SU-DHL-6 (cell line): Measurements from ENCODE around the gene CD8A.

Source experiments
- H2AFZ ChIP-seq: fragments of 200-600 bp; sonication (generic); 2 replicates; pipeline ENCODE4 v1.6.1; 2014; ENCODE audit warnings: low read depth, mild to moderate bottlenecking, moderate library complexity, mixed read lengths, antibody characterized with exemption, low read length; ENCODE audit not compliant: severe bottlenecking
- H3F3A ChIP-seq: fragments of 200-600 bp; shearing (Covaris generic); 2 replicates; pipeline ENCODE4 v1.6.0; 2016; ENCODE audit warnings: antibody characterized with exemption, mild to moderate bottlenecking; ENCODE audit not compliant: insufficient read depth
- H3K27ac ChIP-seq: fragments of 200-600 bp; sonication (generic); 2 replicates; pipeline ENCODE4 v1.5.1; 2016; ENCODE audit warnings: low read depth, mild to moderate bottlenecking, low read length, moderate library complexity, mixed read lengths
- H3K27me3 ChIP-seq: fragments of 200-600 bp; sonication (generic), shearing (Covaris generic); 2 replicates; pipeline ENCODE4 v1.6.0; 2014; ENCODE audit warnings: mild to moderate bottlenecking, low read length
- H3K36me3 ChIP-seq: fragments of 200-600 bp; sonication (generic); 2 replicates; pipeline ENCODE4 v1.6.1; 2014; ENCODE audit warnings: mild to moderate bottlenecking, low read length, mixed read lengths
- H3K4me2 ChIP-seq: fragments of 300-600, 200-600 bp; shearing (Covaris generic), sonication (generic); 2 replicates; pipeline ENCODE4 v1.6.0; 2014; ENCODE audit warnings: low read length, low read depth, mild to moderate bottlenecking; ENCODE audit not compliant: poor library complexity, severe bottlenecking
- H3K4me3 ChIP-seq: fragments of 200-600 bp; sonication (generic); 2 replicates; pipeline ENCODE4 v1.5.1; 2014; ENCODE audit warnings: antibody characterized with exemption, low read length, mild to moderate bottlenecking, mixed read lengths; ENCODE audit not compliant: insufficient read depth, poor library complexity, severe bottlenecking
- H3K79me2 ChIP-seq: fragments of 200-600 bp; sonication (generic); 2 replicates; pipeline ENCODE4 v1.6.1; 2014; ENCODE audit warnings: mild to moderate bottlenecking, low read length, moderate library complexity; ENCODE audit not compliant: insufficient read depth
- H3K9ac ChIP-seq: fragments of 200-600 bp; sonication (generic); 2 replicates; pipeline ENCODE4 v1.7.0; 2014; ENCODE audit warnings: mild to moderate bottlenecking, low read length
- H3K9me2 ChIP-seq: fragments of 200-600 bp; sonication (generic); replicated peaks from 2 replicates; pipeline ENCODE4 v1.6.1; 2014; ENCODE audit warnings: low read length; ENCODE audit not compliant: insufficient read depth
- H3K9me3 ChIP-seq: fragments of 200-600 bp; sonication (generic); 2 replicates; pipeline ENCODE4 v1.6.1; 2014; ENCODE audit warnings: low read length, mixed read lengths; ENCODE audit not compliant: insufficient read depth
- H4K20me1 ChIP-seq: fragments of 200-600 bp; sonication (generic); 2 replicates; pipeline ENCODE4 v1.6.1; 2014; ENCODE audit warnings: low read depth, mild to moderate bottlenecking, antibody characterized with exemption, low read length, moderate library complexity, mixed read lengths
- EZH2phosphoT487 ChIP-seq: fragments of 200-600 bp; sonication (generic), shearing (Covaris generic); conservative IDR thresholded peaks from 2 replicates; pipeline ENCODE4 v1.6.1; 2018; ENCODE audit warnings: mild to moderate bottlenecking, antibody characterized with exemption, low read length, moderate library complexity, mixed read lengths
- TF ChIP-seq, protein P1 (sequence below): fragments of 200-600 bp; sonication (generic); IDR thresholded peaks from one replicate; pipeline ENCODE4 v1.5.1; 2017; ENCODE audit warnings: antibody characterized with exemption, mild to moderate bottlenecking, low read length, moderate library complexity; ENCODE audit not compliant: insufficient read depth, poor library complexity, severe bottlenecking

The CD8A gene

DNA sequence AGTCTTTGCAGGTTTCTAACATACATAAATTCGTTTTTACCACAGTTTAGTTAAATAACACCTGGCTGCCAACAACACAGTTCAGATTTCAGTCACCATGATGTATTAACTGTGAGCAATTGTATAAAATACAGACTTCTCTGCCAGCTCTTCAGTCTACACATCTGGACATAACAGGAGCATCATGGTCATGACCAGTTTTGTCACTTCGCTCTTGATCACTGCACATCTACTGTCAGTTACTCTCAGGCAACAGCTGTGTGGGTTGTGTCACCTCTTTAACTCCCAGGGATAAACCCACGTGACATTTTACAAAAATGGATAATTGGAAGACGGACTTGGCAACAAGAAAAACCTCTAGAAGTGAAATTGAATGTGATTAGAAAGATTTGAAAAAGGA is 30.3 kb downstream of the CD8A start:
- H3K4me2 ChIP-seq: no peak overlapping the region
- no peaks in the 10 kb centered on the region for H3F3A ChIP-seq
- no peaks in the 10 kb centered on the region for H4K20me1 ChIP-seq
- H2AFZ ChIP-seq: no peak overlapping the region
- no peaks in the 10 kb centered on the region for H3K27me3 ChIP-seq
- H3K9ac ChIP-seq: no peak overlapping the region
- no peak for TF ChIP-seq EZH2phosphoT487
- TF ChIP-seq, protein P1, sequence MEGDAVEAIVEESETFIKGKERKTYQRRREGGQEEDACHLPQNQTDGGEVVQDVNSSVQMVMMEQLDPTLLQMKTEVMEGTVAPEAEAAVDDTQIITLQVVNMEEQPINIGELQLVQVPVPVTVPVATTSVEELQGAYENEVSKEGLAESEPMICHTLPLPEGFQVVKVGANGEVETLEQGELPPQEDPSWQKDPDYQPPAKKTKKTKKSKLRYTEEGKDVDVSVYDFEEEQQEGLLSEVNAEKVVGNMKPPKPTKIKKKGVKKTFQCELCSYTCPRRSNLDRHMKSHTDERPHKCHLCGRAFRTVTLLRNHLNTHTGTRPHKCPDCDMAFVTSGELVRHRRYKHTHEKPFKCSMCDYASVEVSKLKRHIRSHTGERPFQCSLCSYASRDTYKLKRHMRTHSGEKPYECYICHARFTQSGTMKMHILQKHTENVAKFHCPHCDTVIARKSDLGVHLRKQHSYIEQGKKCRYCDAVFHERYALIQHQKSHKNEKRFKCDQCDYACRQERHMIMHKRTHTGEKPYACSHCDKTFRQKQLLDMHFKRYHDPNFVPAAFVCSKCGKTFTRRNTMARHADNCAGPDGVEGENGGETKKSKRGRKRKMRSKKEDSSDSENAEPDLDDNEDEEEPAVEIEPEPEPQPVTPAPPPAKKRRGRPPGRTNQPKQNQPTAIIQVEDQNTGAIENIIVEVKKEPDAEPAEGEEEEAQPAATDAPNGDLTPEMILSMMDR: no peak
- no peaks in the 10 kb centered on the region for H3K9me2 ChIP-seq
- H3K27ac ChIP-seq: no peak overlapping the region
- no peak overlapping the region for H3K4me3 ChIP-seq
- H3K36me3 ChIP-seq: no peaks in the 10 kb centered on the region
- H3K79me2 ChIP-seq: peaks cover 5% of the 10 kb centered on the region; the same call in 1 of the 2 replicates
- no peaks in the 10 kb centered on the region for H3K9me3 ChIP-seq

DNA sequence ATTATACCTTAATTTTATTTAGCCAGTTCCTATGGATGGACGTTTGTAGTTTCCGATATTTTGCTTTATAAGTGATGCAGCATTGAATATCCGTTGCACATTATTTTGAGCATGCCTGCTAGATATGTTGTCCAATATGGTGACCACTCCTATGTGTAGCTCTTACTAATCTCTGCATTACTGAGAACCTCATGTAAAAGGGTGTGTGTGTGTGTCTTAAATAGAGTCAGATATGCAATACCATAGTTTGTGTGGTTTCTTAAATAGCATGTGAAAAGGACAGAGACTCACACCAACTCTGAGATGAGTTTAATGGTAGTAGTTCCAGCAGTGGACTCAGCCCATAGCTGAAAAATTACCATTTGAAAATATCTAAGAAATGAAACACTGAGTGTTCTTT is 32.3 kb downstream of the CD8A start:
- peaks cover 11% of the 10 kb centered on the region for H3K36me3 ChIP-seq

DNA sequence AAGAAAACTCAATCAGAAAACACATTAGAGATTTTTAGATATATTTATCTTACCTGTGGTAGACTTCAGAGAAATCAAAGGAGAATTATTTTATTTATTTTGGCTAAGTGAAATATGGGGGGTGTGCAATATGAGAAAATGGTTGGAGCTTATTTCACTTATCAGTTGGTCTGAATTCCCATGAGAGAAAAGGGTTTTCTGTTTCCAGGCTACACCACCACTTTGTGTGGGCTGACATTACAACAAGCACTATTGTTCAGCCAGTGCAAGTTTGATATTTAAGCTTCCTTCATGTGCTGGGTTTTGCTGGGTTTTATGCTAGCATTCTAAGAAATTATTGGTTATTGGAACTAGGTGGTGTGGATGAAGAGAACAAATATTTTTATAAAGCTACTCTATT is 37.1 kb downstream of the CD8A start:
- H3K36me3 ChIP-seq: peaks cover 42% of the 10 kb centered on the region
- no peak overlapping the region for H3K9ac ChIP-seq
- no peak overlapping the region for H2AFZ ChIP-seq
- H3K4me2 ChIP-seq: no peak overlapping the region
- H3K9me2 ChIP-seq: no peaks in the 10 kb centered on the region
- TF ChIP-seq EZH2phosphoT487: no peak
- TF ChIP-seq, protein P1: no peak
- H3K9me3 ChIP-seq: peaks cover 18% of the 10 kb centered on the region; the same call in 1 of the 2 replicates
- no peaks in the 10 kb centered on the region for H3F3A ChIP-seq
- H3K4me3 ChIP-seq: no peak overlapping the region
- H3K27ac ChIP-seq: no peak overlapping the region
- H3K79me2 ChIP-seq: peaks cover 26% of the 10 kb centered on the region
- H3K27me3 ChIP-seq: no peaks in the 10 kb centered on the region
- H4K20me1 ChIP-seq: no peaks in the 10 kb centered on the region

More for the DNA sequence above, 32.3 kb downstream of the CD8A start:
- H3K27ac ChIP-seq: no peak overlapping the region
- H2AFZ ChIP-seq: no peak overlapping the region
- H4K20me1 ChIP-seq: no peaks in the 10 kb centered on the region
- no peak overlapping the region for H3K4me2 ChIP-seq
- TF ChIP-seq, protein P1: no peak
- no peak for TF ChIP-seq EZH2phosphoT487
- no peak overlapping the region for H3K9ac ChIP-seq
- H3K79me2 ChIP-seq: peaks cover 5% of the 10 kb centered on the region; the same call in 1 of the 2 replicates
- no peaks in the 10 kb centered on the region for H3F3A ChIP-seq
- H3K27me3 ChIP-seq: no peaks in the 10 kb centered on the region
- H3K4me3 ChIP-seq: no peak overlapping the region
- no peaks in the 10 kb centered on the region for H3K9me3 ChIP-seq
- H3K9me2 ChIP-seq: no peaks in the 10 kb centered on the region
